ENCODE measurements around the gene GALC.
"Not testable (repeated sequence)": the region's sequence is repeated elsewhere in the genome, so short reads cannot be mapped to it uniquely, and the experiment has no call there.

- TF ChIP-seq CTCF (IDR thresholded peaks at IDR 0.05; ENCODE audit: insufficient read depth, low read length); REST (IDR thresholded peaks at IDR 0.05; ENCODE audit: insufficient replicate concordance, low read depth): not testable (repeated sequence)
Measured at GRCh38 chr14:88024252-88025086, 31.5 kb upstream of the GALC start.

Measured in HL-60 (cell line).